ENCODE results near the gene CELSR1. TPM values are rescaled to one million over a fixed set of nuclear protein-coding genes. Genes with fewer than 3 reads are reported as not detected.

Gene CELSR1
- total RNA-seq, 1 donor from 2014 or later = 32.9 TPM

- peaks cover 0 to 27% of the 10 kb centered on the region in 2 donors for H3K36me3 ChIP-seq
- no peaks in the 10 kb centered on the region for H3K27me3 ChIP-seq
- peak within 1 kb of the TSS; percentile 67 to 97 for H3K4me3 ChIP-seq
- TF ChIP-seq POLR2AphosphoS5 (IDR thresholded peaks at IDR 0.05; ENCODE audit: insufficient read depth in 1 of 2, low read depth in 1 of 2) = peak; percentile 10 to 75
- no peak for TF ChIP-seq CTCF (IDR thresholded peaks at IDR 0.05)
- no peak for TF ChIP-seq POLR2A (IDR thresholded peaks at IDR 0.05)
- H3K9me3 ChIP-seq = no peaks in the 10 kb centered on the region
- intact Hi-C loops (cut with DNase I) = no loop called here
- no peak for DNase-seq (ENCODE audit: extremely low spot score in 2 of 2)
- peak within 1 kb of the TSS; percentile 78 for H3K27ac ChIP-seq
- peaks cover 26% of the 10 kb centered on the region for H3K4me1 ChIP-seq
These were observed 202.0 kb downstream of the CELSR1 start, which contains the start of gene TRMU for GRCh38 chr22:46335201-46336118. Gene TRMU (plus strand): TSS chr22:46335714. CDS start chr22:46335765, 51 bp downstream.

GRCh38 chr22:46331496-46331895, 205.9 kb downstream of the CELSR1 start:
- no peak for TF ChIP-seq CTCF (IDR thresholded peaks at IDR 0.05)
- TF ChIP-seq POLR2A (IDR thresholded peaks at IDR 0.05) = no peak
- no peak for TF ChIP-seq POLR2AphosphoS5 (IDR thresholded peaks at IDR 0.05; ENCODE audit: insufficient read depth in 1 of 2, low read depth in 1 of 2)
- Histone ChIP-seq H3K9me3 (no peaks in the 10 kb centered on the region), H3K27ac (no peak overlapping the region), H3K27me3 (no peaks in the 10 kb centered on the region), H3K36me3 (no peaks in the 10 kb centered on the region), H3K4me1 (peaks cover 11% of the 10 kb centered on the region), H3K4me3 (no peak overlapping the region)
- DNase-seq (ENCODE audit: extremely low spot score in 2 of 2) = no peak
- intact Hi-C loops (cut with DNase I) = no loop called here

- Histone ChIP-seq H3K27me3 (no peaks in the 10 kb centered on the region), H3K4me1 (peaks cover 10% of the 10 kb centered on the region), H3K27ac (no peak overlapping the region), H3K4me3 (no peak overlapping the region), H3K36me3 (no peaks in the 10 kb centered on the region), H3K9me3 (no peaks in the 10 kb centered on the region)
- no peak for TF ChIP-seq POLR2AphosphoS5 (IDR thresholded peaks at IDR 0.05; ENCODE audit: insufficient read depth in 1 of 2, low read depth in 1 of 2)
- no peak for TF ChIP-seq POLR2A (IDR thresholded peaks at IDR 0.05)
- no peak for TF ChIP-seq CTCF (IDR thresholded peaks at IDR 0.05)
- intact Hi-C loops (cut with DNase I) = no loop called here
- no peak for DNase-seq (ENCODE audit: extremely low spot score in 2 of 2)
These were observed 207.0 kb downstream of the CELSR1 start for GRCh38 chr22:46330426-46330825.

- Histone ChIP-seq H3K27ac (no peak overlapping the region), H3K4me1 (peaks cover 4% of the 10 kb centered on the region), H3K9me3 (no peaks in the 10 kb centered on the region), H3K36me3 (no peaks in the 10 kb centered on the region), H3K27me3 (no peaks in the 10 kb centered on the region), H3K4me3 (no peak overlapping the region)
- TF ChIP-seq POLR2AphosphoS5 (IDR thresholded peaks at IDR 0.05; ENCODE audit: insufficient read depth in 1 of 2, low read depth in 1 of 2) (no peak), POLR2A (IDR thresholded peaks at IDR 0.05) (no peak), CTCF (IDR thresholded peaks at IDR 0.05) (no peak)
- intact Hi-C loops (cut with DNase I) = no loop called here
- no peak for DNase-seq (ENCODE audit: extremely low spot score in 2 of 2)
These were observed 207.8 kb downstream of the CELSR1 start for GRCh38 chr22:46329616-46330015.

- H3K27me3 ChIP-seq = no peaks in the 10 kb centered on the region
- H3K27ac ChIP-seq = no peak overlapping the region
- no peaks in the 10 kb centered on the region for H3K4me1 ChIP-seq
- TF ChIP-seq POLR2A (IDR thresholded peaks at IDR 0.05) (no peak), POLR2AphosphoS5 (IDR thresholded peaks at IDR 0.05; ENCODE audit: insufficient read depth in 1 of 2, low read depth in 1 of 2) (no peak), CTCF (IDR thresholded peaks at IDR 0.05) (no peak)
- intact Hi-C loops (cut with DNase I) = no loop called here
- H3K9me3 ChIP-seq = no peaks in the 10 kb centered on the region
- no peak overlapping the region for H3K4me3 ChIP-seq
- DNase-seq (ENCODE audit: extremely low spot score in 2 of 2) = no peak
- no peaks in the 10 kb centered on the region for H3K36me3 ChIP-seq
These were observed 208.6 kb downstream of the CELSR1 start for GRCh38 chr22:46328797-46329196.

Measured in vagina (tissue), 2 donors.